ENCODE data around the gene TRIM72. TPM values are rescaled to one million over a fixed set of nuclear protein-coding genes. Genes with fewer than 3 reads are reported as not detected.

Gene TRIM72
- total RNA-seq, 1 experiment from 2014 or later: 1.8 TPM

DNA sequence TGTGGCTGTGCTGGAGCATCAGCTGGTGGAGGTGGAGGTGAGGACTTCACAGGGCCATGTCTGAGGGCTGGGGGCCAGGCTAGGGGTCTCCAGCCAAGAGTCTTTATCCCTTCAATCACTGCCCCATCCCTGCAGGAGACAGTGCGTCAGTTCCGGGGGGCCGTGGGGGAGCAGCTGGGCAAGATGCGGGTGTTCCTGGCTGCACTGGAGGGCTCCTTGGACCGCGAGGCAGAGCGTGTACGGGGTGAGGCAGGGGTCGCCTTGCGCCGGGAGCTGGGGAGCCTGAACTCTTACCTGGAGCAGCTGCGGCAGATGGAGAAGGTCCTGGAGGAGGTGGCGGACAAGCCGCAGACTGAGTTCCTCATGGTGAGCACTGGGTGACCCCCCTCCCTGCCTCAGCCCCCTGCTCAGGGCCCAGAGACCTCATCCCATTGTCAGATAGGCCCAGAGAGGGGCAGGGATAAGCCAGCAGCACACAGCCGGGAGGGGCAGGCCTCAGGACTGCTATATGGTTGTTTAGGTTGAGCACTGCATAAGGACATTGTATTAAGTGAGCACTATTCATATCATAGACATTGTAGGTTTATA, 5.3 kb downstream of the TRIM72 start (continued):
- TF ChIP-seq, protein P1, sequence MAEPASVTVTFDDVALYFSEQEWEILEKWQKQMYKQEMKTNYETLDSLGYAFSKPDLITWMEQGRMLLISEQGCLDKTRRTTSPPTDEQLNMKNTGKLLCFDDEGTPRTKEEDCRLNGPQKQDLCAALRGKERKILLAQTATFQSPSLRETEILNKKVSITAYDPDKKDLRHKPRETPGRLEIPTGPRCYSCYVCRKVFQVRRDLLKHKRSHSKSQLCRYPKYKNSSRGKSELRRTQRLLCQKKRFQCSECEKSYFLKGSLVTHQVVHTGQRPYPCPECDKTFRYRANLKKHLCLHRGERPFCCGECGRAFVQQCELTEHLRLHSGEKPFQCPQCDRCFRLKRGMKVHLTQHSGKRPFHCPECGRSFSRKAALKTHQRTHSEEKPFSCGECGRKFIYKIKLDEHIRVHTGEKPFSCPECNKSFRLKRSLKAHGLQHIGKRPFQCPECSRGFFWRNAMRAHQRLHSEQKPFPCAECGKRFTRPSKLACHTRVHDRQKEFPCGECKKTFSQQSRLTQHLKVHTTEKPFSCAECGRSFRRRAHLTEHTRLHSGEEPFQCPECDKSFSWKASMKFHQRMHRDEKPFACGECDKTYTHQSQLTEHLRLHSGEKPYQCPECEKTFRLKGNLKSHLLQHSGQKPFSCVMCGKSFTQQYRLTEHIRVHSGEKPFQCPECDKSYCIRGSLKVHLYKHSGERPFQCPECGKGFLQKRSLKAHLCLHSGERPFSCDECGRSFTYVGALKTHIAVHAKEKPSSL (CRISPR knock-in tag; conservative IDR thresholded peaks at IDR 0.05): no peak
- TF ChIP-seq CREM (CRISPR knock-in tag; IDR thresholded peaks at IDR 0.05) (no peak), IRF2 (CRISPR knock-in tag; IDR thresholded peaks at IDR 0.05; ENCODE audit: borderline replicate concordance, low read depth) (no peak), CTCF (IDR thresholded peaks at IDR 0.05) (no peak), GABPB1 (CRISPR knock-in tag; IDR thresholded peaks at IDR 0.05) (no peak), JUN (CRISPR knock-in tag; IDR thresholded peaks at IDR 0.05) (no peak), RORB (CRISPR knock-in tag; IDR thresholded peaks at IDR 0.05) (no peak), EMX1 (CRISPR knock-in tag; IDR thresholded peaks at IDR 0.05) (no peak), TEAD1 (CRISPR knock-in tag; IDR thresholded peaks at IDR 0.05) (no peak), MAX (CRISPR knock-in tag; IDR thresholded peaks at IDR 0.05) (no peak), ZNF317 (CRISPR knock-in tag; IDR thresholded peaks at IDR 0.05; ENCODE audit: borderline replicate concordance, low read depth) (no peak)
- TF ChIP-seq, protein P2, sequence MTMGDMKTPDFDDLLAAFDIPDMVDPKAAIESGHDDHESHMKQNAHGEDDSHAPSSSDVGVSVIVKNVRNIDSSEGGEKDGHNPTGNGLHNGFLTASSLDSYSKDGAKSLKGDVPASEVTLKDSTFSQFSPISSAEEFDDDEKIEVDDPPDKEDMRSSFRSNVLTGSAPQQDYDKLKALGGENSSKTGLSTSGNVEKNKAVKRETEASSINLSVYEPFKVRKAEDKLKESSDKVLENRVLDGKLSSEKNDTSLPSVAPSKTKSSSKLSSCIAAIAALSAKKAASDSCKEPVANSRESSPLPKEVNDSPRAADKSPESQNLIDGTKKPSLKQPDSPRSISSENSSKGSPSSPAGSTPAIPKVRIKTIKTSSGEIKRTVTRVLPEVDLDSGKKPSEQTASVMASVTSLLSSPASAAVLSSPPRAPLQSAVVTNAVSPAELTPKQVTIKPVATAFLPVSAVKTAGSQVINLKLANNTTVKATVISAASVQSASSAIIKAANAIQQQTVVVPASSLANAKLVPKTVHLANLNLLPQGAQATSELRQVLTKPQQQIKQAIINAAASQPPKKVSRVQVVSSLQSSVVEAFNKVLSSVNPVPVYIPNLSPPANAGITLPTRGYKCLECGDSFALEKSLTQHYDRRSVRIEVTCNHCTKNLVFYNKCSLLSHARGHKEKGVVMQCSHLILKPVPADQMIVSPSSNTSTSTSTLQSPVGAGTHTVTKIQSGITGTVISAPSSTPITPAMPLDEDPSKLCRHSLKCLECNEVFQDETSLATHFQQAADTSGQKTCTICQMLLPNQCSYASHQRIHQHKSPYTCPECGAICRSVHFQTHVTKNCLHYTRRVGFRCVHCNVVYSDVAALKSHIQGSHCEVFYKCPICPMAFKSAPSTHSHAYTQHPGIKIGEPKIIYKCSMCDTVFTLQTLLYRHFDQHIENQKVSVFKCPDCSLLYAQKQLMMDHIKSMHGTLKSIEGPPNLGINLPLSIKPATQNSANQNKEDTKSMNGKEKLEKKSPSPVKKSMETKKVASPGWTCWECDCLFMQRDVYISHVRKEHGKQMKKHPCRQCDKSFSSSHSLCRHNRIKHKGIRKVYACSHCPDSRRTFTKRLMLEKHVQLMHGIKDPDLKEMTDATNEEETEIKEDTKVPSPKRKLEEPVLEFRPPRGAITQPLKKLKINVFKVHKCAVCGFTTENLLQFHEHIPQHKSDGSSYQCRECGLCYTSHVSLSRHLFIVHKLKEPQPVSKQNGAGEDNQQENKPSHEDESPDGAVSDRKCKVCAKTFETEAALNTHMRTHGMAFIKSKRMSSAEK (CRISPR knock-in tag; IDR thresholded peaks at IDR 0.05; ENCODE audit: borderline replicate concordance): no peak

GRCh38 chr16:31221357-31222160, 7.6 kb downstream of the TRIM72 start:
- H3K4me1 Mint-ChIP-seq: peaks cover 8% of the 10 kb centered on the region
- CTCF ChIA-PET: no interaction called here
- no peaks in the 10 kb centered on the region for H3K9me3 Mint-ChIP-seq
- peaks cover 37% of the 10 kb centered on the region for H3K27me3 Mint-ChIP-seq (ENCODE audit: low read depth)
- no peak overlapping the region for H3K4me3 Mint-ChIP-seq
- TF ChIP-seq ZNF396 (CRISPR knock-in tag; IDR thresholded peaks at IDR 0.05; ENCODE audit: borderline replicate concordance): no peak
- no peaks in the 10 kb centered on the region for H3K36me3 Mint-ChIP-seq
- no peak for ATAC-seq
- no peak for DNase-seq (ENCODE audit: low spot score)
- POLR2A ChIA-PET: no interaction called here
- no peak overlapping the region for H3K27ac Mint-ChIP-seq

DNA sequence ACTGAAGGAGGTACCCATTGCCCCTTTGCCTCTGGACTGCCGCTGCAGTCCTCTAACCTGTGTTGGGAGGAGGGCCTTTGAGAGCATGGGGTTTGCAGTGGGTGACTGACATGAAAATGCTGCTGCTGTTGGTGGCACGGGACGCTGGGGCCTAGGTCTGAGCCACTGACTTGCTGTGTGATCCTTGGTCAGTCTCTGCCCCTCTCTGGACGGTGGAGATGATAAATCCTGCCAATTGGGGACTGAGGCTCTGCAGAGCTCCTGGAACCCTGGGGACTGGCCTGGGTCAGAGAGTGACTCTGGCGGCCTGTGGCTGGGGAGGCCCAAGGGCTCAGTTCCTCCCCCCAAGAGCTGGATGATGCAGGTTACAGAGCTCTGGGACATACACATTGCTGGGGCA, 9.1 kb downstream of the TRIM72 start:
- no peak overlapping the region for H3K4me3 Mint-ChIP-seq
- POLR2A ChIA-PET: no interaction called here
- H3K4me1 Mint-ChIP-seq: no peaks in the 10 kb centered on the region
- no peak for DNase-seq (ENCODE audit: low spot score)
- CTCF ChIA-PET: interaction anchor here (0.6 kb wide), 1 partner anchor 189 kb away, joined by 3 read pairs; no protein-coding TSS in a partner anchor
- TF ChIP-seq RORB (CRISPR knock-in tag; IDR thresholded peaks at IDR 0.05): no peak
- TF ChIP-seq NFE2L1 (CRISPR knock-in tag; IDR thresholded peaks at IDR 0.05): no peak
- no peak for TF ChIP-seq JUN (CRISPR knock-in tag; IDR thresholded peaks at IDR 0.05)
- TF ChIP-seq, protein P3, sequence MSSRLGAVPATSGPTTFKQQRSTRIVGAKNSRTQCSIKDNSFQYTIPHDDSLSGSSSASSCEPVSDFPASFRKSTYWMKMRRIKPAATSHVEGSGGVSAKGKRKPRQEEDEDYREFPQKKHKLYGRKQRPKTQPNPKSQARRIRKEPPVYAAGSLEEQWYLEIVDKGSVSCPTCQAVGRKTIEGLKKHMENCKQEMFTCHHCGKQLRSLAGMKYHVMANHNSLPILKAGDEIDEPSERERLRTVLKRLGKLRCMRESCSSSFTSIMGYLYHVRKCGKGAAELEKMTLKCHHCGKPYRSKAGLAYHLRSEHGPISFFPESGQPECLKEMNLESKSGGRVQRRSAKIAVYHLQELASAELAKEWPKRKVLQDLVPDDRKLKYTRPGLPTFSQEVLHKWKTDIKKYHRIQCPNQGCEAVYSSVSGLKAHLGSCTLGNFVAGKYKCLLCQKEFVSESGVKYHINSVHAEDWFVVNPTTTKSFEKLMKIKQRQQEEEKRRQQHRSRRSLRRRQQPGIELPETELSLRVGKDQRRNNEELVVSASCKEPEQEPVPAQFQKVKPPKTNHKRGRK (CRISPR knock-in tag; IDR thresholded peaks at IDR 0.05; ENCODE audit: borderline replicate concordance): no peak
- TF ChIP-seq NFATC4 (CRISPR knock-in tag; IDR thresholded peaks at IDR 0.05): no peak
- no peak for TF ChIP-seq E2F5 (CRISPR knock-in tag; IDR thresholded peaks at IDR 0.05)
- no peak for TF ChIP-seq SOX15 (CRISPR knock-in tag; IDR thresholded peaks at IDR 0.05)
- no peak overlapping the region for H3K27ac Mint-ChIP-seq
- peaks cover 23% of the 10 kb centered on the region for H3K27me3 Mint-ChIP-seq (ENCODE audit: low read depth)
- ATAC-seq: no peak
- H3K9me3 Mint-ChIP-seq: no peaks in the 10 kb centered on the region
- H3K36me3 Mint-ChIP-seq: no peaks in the 10 kb centered on the region
